ENCODE results near the gene MARCHF6.
A peak's percentile ranks its signal among the peaks of the same experiment; 100 is the strongest.
"Not testable (repeated sequence)": the region's sequence is repeated elsewhere in the genome, so short reads cannot be mapped to it uniquely, and the experiment has no call there.

Gene MARCHF6

DNA sequence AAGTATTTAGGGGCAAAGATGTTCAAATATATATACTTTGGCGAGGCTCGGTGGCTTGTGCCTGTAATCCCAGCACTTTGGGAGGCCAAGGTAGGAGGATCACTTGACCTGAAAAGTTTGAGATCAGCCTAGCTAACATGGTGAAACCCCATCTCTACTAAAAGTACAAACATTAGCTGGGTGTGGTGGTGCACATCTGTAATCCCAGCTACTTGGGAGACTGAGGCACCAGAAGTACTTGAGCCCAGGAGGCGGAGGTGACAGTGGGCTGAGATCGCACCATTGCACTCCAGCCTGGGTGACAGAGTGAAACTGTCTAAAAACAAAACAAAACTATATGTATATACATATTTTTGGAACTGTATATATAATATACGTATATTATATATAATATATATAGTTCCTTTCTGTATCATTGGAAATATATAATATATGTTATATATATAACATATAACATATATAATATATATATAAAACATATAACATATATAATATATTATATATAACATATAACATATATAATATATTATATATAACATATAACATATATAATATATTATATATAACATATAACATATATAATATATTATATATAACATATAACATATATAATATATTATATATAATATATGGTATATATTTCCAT lies 8.9 kb upstream of the MARCHF6 start:
- H3K27ac ChIP-seq, H3K4me3 ChIP-seq: not testable (repeated sequence)

DNA sequence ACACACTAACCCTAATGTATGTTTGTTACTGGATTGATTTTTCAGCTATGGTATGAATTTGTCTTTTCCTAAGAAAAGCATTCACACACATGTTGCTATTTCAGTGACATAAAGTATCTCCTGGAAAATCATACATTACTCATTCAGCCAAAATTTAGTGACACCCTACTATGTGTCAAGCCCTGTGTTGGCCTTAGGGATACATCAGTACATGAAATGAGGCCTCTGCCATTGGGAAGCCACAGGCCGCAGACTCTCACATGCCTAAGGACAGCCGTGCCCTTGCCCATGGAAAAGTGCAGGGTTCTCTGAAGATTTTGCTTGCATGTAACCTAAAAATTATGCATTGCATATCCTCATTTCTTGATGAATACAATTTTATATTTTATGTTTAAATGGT lies 5.2 kb upstream of the MARCHF6 start:
- no peak overlapping the region for H3K27ac ChIP-seq
- no peak overlapping the region for H3K4me3 ChIP-seq

DNA sequence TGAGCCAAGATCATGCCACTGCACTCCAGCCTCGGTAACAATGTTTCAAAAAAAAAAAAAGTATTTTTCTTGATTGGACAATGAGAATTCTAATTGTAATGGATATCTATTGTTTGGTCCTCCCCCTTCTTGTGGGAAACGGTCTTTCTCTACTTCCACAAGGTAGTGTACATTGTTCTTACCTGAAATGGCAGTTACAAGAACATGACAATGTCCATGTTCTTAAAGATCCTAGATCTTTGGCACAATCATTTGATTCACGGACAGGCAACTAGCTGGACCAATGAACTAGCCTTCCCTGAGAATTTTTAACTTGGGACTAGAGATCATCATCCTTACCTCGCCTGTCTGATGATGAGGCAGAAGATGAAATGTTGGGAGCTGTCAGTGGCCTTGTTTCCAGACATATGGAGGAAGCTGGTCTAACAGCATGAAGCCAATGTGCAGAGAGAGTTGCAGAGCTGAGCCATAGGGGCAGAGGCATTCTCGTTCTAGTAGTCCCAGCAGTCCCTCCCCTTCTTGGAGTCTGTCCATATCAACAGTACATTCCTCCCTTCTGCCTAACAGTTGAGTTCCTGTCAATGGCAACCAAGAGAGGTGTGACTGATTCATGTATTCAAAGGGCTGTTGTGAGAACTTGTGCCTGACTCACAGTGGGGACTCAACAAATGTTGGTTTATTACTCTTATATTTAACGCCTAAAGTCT lies 2.1 kb upstream of the MARCHF6 start:
- Histone ChIP-seq H3K4me3 (no peak overlapping the region), H3K27ac (peak overlapping the region in 2 of 21 experiments; percentile 24 to 98)

DNA sequence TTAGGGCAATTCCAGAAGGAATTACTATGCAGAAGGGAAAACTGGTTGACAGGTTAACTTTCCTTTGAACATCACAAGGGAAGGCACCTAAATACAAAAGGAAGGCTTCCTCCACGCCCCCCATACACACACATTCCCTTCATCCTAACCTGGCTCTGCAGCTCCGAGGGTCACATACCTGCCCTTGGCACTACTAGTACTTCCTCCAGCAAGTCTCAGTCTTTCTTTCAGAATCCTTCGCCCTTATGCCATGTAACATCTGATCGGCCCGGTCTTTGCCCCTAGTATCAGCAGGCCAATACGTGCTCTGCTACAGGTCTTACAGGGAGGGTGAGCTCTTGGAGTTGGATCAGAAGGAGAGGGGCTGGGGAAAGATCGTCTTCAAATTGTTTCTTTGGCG lies 1.6 kb upstream of the MARCHF6 start:
- peak overlapping the region in 4 of 21 experiments; percentile 24 to 98 (median 60) for H3K27ac ChIP-seq

DNA sequence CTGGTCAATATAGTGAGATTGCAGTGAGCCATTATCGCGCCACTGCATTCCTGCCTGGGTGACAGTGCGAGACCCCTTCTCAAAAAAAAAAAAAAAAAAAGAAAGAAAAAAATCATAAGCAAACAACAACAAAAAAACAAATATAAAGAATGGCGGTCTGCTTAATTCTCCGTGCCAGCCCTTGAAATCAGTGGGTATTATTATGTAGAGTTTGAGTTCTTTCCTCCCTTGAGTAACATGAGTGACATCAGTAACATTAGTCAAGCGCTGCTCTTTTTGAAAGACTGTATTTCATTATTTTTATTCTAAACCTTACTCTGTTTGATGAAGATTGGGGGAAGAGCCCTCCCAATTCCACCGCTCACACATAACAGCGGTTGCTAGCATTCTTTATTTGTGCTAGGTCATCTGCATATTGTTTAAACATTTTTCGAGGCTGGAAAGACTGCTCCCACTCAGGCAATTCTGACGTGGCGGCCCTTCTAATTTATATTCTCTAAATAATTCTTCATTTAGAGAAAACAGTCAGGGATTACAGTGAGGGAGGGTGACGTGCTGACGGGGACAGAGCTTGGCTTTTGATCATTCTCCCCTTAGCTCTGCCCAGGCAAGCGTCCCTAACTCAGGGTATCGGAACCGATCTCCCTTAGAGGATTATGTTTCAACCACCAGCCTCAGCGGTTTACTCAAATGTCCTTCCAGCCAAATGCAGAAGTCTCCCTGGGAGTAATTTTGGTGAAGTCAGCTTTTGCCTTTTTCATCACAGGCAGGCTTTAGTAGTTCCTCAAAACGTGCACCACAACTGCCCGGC lies 860 bp upstream of the MARCHF6 start:
- peak overlapping the region; percentile 68 to 99 (median 95) for H3K4me3 ChIP-seq

More for the DNA sequence above, 1.6 kb upstream of the MARCHF6 start:
- no peak overlapping the region for H3K4me3 ChIP-seq

DNA sequence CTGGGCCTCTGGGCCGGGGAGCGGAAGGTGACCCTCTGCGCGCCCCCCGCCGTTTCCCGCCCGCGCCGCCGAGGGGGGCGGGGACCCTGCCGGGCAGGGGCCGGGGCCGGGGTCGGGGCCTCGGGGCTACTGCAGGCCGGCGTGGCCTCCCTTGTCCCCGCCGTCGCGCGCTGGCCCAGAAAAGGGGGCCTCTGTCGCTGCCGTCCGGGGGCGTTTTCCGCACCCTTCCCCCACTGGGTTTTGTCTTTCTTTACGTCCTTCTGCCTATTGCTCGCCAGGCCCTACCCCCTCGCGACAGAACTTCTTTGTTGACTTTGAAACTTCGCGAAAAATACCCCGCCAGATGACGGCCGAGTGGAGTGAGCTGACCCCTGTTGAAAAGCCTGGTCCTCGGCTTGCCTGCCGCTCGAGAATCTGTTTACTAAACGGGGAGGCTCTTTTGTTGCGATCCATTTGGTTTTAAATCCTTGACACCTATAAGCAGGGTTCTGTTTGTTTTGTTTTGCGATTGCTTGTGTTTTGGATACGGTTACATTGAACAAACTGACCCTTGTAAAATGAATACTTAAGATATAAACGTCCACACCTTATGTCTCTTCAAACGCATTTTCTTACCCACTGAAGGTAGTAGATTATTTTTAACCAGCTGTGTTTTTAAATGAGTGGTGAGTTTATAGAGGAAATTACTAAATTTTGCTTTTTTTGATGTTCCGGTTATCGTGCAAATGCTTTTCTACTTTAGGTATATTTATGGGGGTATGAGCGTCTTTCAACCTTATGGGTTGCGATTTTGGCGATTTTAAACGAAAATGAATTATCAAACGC lies 765 bp downstream of the MARCHF6 start:
- Histone ChIP-seq H3K4me3 (peak overlapping the region; percentile 68 to 99 (median 95)), H3K27ac (peak overlapping the region; percentile 93 to 100 (median 98))

More for the DNA sequence above, 860 bp upstream of the MARCHF6 start:
- H3K27ac ChIP-seq = peak overlapping the region; percentile 93 to 100 (median 98)

DNA sequence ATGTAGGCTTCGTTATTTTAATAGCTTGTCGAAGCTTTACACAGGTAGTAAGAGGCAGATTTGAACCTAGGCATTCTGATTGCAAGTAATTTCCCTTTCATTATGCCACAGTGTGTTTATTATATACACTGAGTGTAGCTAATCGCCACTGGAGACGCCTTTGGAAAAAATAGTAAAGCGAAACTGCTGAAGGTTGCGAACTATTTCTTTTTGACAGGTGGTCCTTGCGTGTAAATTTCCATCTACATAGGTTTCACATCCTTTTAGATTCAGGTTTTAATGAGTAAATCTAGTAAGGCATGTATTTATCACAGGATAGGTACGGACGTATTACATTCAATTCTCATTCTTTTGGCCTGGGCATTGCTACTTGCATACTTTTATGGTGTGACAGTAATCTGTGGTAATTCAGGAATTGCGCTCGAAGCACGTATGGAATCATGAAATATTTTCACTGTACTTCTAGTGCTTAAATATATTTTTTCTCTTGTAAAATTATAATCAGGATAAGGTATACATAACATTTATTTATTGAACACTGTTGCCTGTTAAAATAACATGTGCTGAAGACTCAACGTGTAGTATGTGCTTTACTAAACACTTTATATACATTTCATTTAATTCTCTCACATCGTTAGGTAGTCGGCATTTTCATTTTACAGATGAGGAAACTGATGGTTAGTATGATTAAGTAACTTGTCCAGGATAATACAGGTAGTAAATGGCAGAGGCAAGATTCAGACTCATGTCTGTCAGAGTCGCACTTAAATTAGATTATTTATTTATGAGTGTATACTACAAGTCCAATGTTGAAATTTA lies 1.8 kb downstream of the MARCHF6 start:
- peak overlapping the region; percentile 68 to 99 (median 95) for H3K4me3 ChIP-seq
- peak overlapping the region in 12 of 21 experiments; percentile 3 to 100 (median 97) for H3K27ac ChIP-seq

DNA sequence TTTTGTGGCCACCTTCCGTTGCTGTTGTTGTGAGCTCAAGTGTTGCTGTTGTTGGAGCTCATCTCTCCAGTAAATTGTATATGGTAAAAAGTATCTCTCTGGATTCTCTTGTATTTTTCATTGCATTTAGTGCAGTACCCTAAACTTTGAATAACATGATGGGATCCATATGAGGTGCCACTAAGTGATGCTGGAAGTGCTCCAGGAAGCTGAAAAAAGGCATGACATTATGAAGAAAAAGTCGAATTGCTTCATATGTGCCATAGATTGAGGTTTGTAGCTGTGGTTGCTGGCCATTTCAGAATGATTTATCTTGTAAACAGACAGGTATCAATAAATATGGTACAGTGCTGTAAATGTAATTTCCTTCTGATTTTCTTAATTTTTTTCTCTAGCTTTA lies 5.5 kb downstream of the MARCHF6 start:
- H3K4me3 ChIP-seq = no peak overlapping the region
- no peak overlapping the region for H3K27ac ChIP-seq

DNA sequence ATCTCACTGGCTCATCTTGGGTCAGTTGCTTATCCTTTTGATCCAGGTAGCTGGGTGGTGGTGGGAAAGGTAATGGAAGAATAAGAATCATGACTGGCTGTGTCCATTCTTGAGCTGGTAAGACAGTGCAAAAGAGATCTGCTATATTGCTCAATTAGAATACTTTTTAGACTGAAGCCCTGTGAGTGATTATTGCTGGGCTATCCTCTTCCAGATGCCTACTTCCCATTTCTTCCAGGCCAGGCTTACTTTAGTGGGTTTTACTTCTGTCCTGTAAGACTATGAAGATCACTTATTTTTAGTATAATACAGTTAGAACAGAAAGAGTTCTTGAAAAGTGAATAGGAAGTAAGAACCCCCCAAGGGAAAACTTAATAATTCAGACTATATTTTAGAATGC lies 7.2 kb downstream of the MARCHF6 start:
- no peak overlapping the region for H3K4me3 ChIP-seq
- no peak overlapping the region for H3K27ac ChIP-seq

DNA sequence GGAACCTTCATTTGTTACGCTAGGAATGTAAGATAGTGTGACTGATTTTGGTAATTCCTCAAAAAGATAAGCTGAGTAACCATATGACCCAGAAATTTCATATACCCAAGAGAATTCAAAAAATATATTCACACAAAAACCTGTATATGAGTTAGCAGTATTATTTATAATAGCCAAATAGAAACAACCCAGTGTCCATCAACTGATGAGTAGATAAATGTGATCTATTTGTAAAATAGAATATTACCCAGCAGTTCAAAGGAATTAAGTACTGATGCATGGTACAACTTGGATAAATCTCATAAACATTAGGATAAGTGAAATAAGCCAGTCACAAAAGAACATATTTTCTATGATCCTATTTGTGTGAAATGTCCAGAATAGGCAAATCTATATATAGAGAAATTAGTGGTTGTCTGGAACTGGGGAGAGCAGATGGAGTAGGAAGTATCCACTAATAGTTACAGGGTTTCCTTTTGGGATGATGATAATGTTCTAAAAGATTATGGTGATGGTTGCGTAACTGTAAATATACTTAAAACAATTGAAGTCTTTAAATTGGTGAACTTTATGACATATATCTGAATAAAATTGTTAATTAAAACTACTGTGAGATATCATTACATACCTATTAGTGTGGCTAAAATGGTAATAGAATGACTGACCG lies 10.2 kb downstream of the MARCHF6 start:
- Histone ChIP-seq H3K27ac (no peak overlapping the region), H3K4me3 (no peak overlapping the region)

DNA sequence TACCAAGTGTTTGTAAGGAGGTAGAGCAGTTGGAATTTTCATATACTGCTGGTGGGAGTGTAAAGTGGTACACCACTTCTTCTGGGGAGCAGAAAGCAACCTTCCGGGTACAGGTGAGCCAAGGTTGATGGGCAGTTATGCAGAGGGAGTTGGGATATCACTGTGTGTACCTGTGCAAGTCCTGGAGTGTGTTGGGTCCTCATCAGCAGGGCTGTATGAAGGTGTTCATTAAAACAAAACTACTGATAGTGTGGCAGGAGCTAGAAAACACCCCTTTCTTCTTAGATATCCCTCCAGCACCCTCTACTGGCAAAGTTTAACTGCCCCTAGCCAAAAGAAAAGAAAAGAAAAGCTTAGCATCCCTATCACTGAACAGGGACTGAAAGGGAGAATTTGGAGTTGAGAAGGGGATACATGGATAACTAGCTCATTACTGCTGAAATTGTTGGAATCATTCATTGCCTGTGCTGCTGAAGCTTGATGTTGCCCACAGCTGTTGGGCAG lies 10.7 kb downstream of the MARCHF6 start:
- Histone ChIP-seq H3K27ac (no peak overlapping the region), H3K4me3 (no peak overlapping the region)

DNA sequence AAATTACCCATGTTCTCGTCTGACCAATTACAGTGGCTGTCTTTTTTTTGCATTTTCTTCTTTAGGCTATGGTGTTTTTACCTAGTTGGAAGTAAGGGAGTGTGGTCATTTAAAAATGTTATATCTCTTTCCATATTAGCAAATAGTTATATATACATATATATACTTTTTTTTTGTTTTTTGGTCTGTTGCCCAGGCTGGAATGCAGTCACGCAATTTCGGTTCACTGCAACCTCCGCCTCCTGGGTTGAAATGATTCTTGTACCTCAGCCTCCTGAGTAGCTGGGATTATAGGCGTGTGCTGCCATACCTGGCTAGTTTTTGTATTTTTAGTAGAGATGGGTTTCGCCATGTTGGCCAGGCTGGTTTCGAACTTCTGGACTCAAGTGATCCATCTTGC lies 12.3 kb downstream of the MARCHF6 start:
- H3K27ac ChIP-seq = no peak overlapping the region
- H3K4me3 ChIP-seq = no peak overlapping the region

DNA sequence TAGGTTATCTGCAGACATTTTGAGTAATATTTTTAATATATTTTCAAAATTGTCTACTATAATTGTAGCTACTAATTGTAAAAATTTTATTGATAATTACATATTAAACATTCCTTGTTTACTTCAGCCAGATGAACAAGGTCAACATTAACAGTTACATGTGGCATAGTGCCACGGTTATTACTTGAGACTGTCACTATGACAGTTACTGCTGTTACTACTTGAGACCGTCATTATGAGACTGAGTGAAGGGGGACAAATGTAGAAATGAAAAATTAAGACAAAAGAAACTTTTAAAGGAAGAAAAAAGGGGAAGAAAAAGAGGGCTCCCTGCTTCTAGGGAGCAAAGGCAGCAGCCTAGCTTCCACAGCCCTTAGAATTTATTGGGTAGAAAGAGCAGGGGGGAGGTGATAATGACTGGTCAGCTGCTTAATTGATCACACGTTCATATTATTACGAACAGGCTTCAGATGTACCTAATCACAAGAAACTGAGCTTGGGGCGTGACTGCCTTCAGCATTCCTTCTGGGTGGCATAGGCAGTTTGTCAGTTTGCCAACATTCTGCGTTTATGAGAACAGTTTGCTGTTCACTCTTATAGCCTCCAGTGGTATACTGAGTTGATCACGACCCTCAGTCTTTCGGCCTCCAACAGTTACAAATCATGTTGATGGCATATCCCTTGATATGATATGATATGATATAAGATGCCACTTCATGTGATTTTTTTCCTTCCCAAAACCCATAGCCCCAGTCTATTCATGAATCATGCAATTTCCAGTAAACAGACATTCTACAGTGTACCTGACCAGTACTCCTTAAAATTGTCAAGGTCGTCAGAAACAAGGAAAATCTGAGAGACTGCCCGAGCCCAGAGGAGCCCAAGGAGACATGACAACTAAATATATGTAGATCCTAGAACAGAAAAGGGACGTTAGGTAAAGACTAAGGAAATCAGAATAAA lies 13.1 kb downstream of the MARCHF6 start:
- H3K4me3 ChIP-seq = no peak overlapping the region
- H3K27ac ChIP-seq = no peak overlapping the region

DNA sequence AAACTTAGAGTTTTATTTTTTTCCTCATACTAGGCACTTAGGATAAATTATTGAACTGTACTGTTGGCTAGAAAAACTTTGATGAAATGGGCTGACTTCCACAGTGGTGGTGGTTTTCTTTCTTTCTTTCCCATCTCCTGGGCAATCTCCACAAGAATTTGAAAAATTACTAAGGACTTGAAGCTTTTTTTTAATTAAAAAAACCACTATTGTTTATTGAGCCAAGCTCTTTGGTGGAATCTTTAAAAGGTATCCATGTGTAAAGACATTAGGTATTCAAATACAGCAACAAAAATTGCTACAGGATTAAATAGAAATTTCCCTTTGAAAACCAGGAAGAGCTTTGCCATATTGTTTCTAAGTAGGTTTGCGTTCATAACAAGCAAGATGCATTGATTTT lies 14.1 kb downstream of the MARCHF6 start:
- Histone ChIP-seq H3K4me3 (no peak overlapping the region), H3K27ac (no peak overlapping the region)

DNA sequence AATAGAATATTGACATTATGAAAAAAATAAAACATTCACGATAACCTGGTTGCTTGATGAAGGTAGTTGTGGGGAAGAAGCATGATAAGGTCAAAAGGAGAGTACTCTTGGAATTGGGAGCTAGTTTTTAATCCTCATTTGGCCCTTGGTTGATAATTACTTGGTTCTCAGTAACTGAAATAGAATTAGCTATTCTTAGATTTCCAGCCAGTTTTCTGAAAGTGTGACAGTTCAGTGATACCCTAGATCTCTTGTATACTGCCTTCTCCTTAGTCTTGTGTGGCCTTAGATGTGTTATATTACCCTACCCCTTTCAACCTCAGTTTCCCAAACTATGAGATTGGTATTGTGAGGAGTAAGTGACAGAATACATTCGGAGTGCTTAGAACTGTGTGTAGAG lies 17.4 kb downstream of the MARCHF6 start:
- H3K27ac ChIP-seq = no peak overlapping the region
- no peak overlapping the region for H3K4me3 ChIP-seq

DNA sequence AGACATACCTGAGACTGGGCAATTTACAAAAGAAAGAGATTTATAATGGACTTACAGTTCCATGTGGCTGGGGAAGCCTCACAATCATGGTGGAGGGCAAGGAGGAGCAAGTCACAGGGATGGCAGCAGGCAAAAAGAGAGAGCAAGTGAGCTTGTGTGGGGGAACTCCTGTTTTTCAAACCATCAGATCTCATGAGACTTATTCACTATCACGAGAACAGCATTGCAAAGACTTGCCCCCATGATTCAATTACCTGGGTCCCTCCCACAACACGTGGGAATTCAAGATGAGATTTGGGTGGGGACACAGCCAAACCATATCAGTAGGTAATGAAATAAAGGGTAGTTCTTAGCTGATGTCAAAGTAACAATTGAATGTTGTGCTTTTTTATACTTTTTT lies 17.9 kb downstream of the MARCHF6 start:
- not testable (repeated sequence) for H3K27ac ChIP-seq, H3K4me3 ChIP-seq

All from skin epidermis (tissue), 12 donors.